GM18907 (cell line): ENCODE measurements around the gene CKB.
A peak's percentile ranks its signal among the peaks of the same experiment; 100 is the strongest.
"Not testable (repeated sequence)": the region's sequence is repeated elsewhere in the genome, so short reads cannot be mapped to it uniquely, and the experiment has no call there.

Experiments
- ATAC-seq: cut with Tn5 transposase; IDR thresholded peaks from one replicate; pipeline ENCODE4 v1.9.1; 2021; ENCODE audit warnings: mild to moderate bottlenecking, moderate library complexity; ENCODE audit not compliant: unreplicated experiment

CKB gene

GRCh38 chr14:103514596-103515421 lies 7.8 kb downstream of the CKB start:
- ATAC-seq = no peak

GRCh38 chr14:103512701-103513611 lies 9.7 kb downstream of the CKB start:
- ATAC-seq = no peak

GRCh38 chr14:103512180-103512579 lies 10.4 kb downstream of the CKB start:
- not testable (repeated sequence) for ATAC-seq

- ATAC-seq = no peak
These were observed 11.6 kb downstream of the CKB start for GRCh38 chr14:103510724-103511693.

GRCh38 chr14:103509864-103510723 lies 12.5 kb downstream of the CKB start:
- no peak for ATAC-seq

GRCh38 chr14:103508521-103509329 lies 13.9 kb downstream of the CKB start:
- ATAC-seq = no peak

- ATAC-seq = no peak
These were observed 14.9 kb downstream of the CKB start for GRCh38 chr14:103507751-103508150.

DNA sequence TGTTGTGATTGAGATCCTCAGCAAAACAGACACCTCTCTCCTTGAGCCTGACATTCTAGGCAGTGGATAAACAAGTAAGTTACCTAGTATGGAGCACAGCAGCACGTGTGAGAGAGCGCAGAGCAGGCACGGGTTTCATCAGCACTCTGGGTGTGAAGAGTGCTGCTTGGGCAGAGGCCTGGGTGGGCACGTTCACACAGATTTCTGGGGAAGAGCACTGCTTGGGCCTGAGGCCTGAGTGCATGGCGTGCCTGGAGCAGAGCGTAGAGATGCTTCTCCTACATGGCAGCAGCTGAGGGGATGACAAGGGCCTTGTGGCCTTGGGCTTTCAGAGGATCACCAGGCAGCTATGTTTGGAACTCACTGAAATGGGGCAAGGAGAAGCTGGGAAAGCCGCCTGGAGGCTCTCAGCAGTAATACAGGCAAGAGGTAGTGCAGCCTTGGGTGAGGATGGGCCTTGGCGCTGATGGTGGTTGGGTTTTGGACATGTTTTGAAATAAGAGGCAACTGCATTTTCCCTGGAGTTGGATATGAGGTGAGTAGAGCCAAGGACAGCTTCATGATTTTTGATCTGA lies 17.6 kb downstream of the CKB start:
- ATAC-seq = no peak

GRCh38 chr14:103503296-103503695 lies 19.3 kb downstream of the CKB start:
- no peak for ATAC-seq

DNA sequence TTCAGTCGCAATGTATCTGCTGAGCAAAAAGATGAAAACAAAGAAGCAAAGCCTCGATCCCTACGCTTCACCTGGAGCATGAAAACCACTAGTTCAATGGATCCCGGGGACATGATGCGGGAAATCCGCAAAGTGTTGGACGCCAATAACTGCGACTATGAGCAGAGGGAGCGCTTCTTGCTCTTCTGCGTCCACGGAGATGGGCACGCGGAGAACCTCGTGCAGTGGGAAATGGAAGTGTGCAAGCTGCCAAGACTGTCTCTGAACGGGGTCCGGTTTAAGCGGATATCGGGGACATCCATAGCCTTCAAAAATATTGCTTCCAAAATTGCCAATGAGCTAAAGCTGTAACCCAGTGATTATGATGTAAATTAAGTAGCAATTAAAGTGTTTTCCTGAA lies 19.8 kb downstream of the CKB start:
- no peak for ATAC-seq

- no peak for ATAC-seq
These were observed 20.5 kb downstream of the CKB start for GRCh38 chr14:103501921-103502669.

DNA sequence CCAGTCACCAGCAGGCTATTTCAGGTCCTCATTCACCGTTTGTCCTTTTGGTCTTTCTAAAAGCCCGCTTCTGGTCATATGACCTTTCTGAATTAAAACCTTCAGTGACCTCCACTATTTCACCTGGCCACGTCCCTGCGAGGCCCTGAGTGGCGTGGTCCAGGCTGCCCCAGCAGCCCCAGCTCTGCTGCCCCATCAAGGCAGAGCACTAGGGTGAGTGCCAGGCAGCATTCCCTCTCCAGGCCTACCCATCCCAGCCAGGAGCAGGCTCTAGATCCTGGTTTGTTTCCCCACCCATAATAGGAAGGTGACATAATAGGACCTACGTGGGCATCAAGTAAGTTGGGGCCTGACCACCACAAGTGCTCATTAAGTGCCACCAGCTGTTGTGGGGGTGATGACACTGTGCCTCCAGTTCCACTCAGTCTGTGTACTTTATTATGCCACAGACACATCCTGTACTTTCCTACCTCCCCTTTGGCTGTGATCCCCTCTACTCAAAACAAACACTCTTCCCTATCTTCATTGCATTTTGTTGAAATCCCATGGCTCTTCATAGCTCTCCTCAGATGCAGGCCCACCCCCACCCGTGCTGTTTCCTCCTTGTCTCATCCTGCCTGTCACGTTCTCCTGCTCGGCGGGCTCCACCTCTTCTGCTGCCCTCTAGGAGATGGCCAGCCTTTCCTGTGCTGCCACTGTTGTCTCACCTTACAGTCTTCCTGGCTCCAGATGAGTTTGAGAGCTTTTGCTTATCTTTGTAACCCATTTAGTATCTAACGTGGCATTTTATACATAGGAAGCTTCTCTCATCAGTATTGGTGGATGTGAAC lies 21.4 kb downstream of the CKB start:
- no peak for ATAC-seq

DNA sequence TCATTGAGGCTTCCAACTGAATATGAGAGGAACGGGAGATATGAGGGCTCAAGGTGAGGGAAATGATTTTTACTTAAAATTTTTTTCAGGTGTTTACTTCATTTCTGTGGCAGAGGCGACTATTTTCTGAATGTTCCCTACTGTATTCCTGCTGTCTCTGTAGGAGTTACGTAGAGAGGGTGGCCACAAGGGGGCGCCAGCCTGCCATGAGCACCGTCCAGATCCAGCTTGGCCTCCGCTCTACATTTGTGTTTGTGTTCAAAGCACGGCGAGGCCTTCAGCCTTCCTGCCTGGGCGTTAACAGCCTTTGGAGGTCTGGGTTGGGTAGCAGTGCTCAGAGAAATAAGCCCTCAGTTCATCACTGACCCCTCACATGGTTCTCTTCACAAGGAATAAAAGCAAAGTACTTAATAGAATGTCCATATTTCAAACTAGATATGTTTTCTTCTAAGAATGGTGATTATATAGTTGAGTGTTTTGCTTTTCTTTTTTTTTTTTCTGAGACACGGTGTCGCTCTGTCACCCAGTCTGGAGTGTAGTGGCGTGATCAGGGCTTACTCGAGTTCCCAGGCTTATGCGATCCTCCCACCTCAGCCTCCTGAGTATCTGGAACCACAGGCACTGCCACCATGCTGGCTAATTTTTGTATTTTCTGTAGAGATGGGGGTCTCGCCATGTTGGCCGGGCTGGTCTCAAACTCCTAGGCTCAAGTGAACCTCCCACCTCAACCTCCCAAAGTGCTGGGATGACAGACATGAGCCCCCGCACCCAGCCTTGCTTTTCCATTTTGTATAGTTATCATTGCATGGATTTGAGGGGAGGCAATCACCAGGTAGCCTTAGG lies 22.3 kb downstream of the CKB start:
- ATAC-seq = peak; percentile 52

- ATAC-seq = no peak
These were observed 22.9 kb downstream of the CKB start for GRCh38 chr14:103499709-103500108.

- ATAC-seq = no peak
These were observed 25.9 kb downstream of the CKB start for GRCh38 chr14:103496776-103497175.

GRCh38 chr14:103495854-103496253 lies 26.8 kb downstream of the CKB start:
- ATAC-seq = no peak
